Dedifferentiated amniotic fluid mesenchymal stem cell (primary cell): ENCODE data around the gene ERC2.

ENCODE experiments used
- DNase-seq: peaks from one replicate; pipeline ENCODE4 v3.0.0-alpha.2; 2016; ENCODE audit errors: extremely low spot score

Gene ERC2

GRCh38 chr3:55647063-55647462 lies 821.2 kb downstream of the ERC2 start:
- DNase-seq: no peak

- DNase-seq: no peak
Measured at GRCh38 chr3:55646121-55646520, 822.1 kb downstream of the ERC2 start.

GRCh38 chr3:55645422-55645821 lies 822.8 kb downstream of the ERC2 start:
- no peak for DNase-seq

GRCh38 chr3:55643283-55643682 lies 825.0 kb downstream of the ERC2 start:
- no peak for DNase-seq

GRCh38 chr3:55641964-55642363 lies 826.3 kb downstream of the ERC2 start:
- no peak for DNase-seq

- no peak for DNase-seq
Measured at GRCh38 chr3:55639896-55640765, 828.1 kb downstream of the ERC2 start.

- no peak for DNase-seq
Measured at GRCh38 chr3:55639143-55639542, 829.1 kb downstream of the ERC2 start.

GRCh38 chr3:55637906-55638638 lies 830.2 kb downstream of the ERC2 start:
- DNase-seq: no peak

- no peak for DNase-seq
Measured at GRCh38 chr3:55636300-55637195, 831.7 kb downstream of the ERC2 start.

- DNase-seq: no peak
Measured at GRCh38 chr3:55634345-55634744, 833.9 kb downstream of the ERC2 start.

- no peak for DNase-seq
Measured at GRCh38 chr3:55633333-55633732, 834.9 kb downstream of the ERC2 start.

- no peak for DNase-seq
Measured at GRCh38 chr3:55631766-55632331, 836.4 kb downstream of the ERC2 start.

- DNase-seq: no peak
Measured at GRCh38 chr3:55630921-55631299, 837.4 kb downstream of the ERC2 start.

- DNase-seq: no peak
Measured at GRCh38 chr3:55630280-55630920, 837.9 kb downstream of the ERC2 start.

- DNase-seq: no peak
Measured at GRCh38 chr3:55629432-55629831, 838.8 kb downstream of the ERC2 start.

- DNase-seq: no peak
Measured at GRCh38 chr3:55626279-55626665, 842.0 kb downstream of the ERC2 start.

- no peak for DNase-seq
Measured at GRCh38 chr3:55624238-55624637, 844.0 kb downstream of the ERC2 start.

GRCh38 chr3:55623786-55624185 lies 844.5 kb downstream of the ERC2 start:
- DNase-seq: no peak

GRCh38 chr3:55622733-55623132 lies 845.5 kb downstream of the ERC2 start:
- DNase-seq: peak; percentile 71

- no peak for DNase-seq
Measured at GRCh38 chr3:55622116-55622515, 846.2 kb downstream of the ERC2 start.

GRCh38 chr3:55621648-55622047 lies 846.6 kb downstream of the ERC2 start:
- no peak for DNase-seq
